ENCODE data around the gene SCTR.

The SCTR gene

GRCh38 chr2:119475225-119475856, 48.9 kb downstream of the SCTR start:
- no peak overlapping the region for H3K27ac ChIP-seq (ENCODE audit: insufficient read depth, low read depth, low read length, poor library complexity, severe bottlenecking)
- no peak overlapping the region for H3K4me3 ChIP-seq (ENCODE audit: insufficient read depth, low read depth, low read length)
- no peaks in the 10 kb centered on the region for H3K9me3 ChIP-seq (ENCODE audit: control insufficient read depth, low read length)
- no peaks in the 10 kb centered on the region for H3K27me3 ChIP-seq (ENCODE audit: control insufficient read depth, insufficient read depth, low read length, poor library complexity, severe bottlenecking)
- WGBS, 2 experiments: 66 to 71% methylated on average over 9 of the region's 9 CpGs
- H3K36me3 ChIP-seq (ENCODE audit: control insufficient read depth, insufficient read depth, low read length): no peaks in the 10 kb centered on the region
- H3K4me1 ChIP-seq (ENCODE audit: control insufficient read depth, insufficient read depth, low read length): peaks cover 15% of the 10 kb centered on the region

- 85 to 86% methylated on average over 17 of the region's 17 CpGs for WGBS, 2 experiments
- no peak overlapping the region for H3K27ac ChIP-seq (ENCODE audit: insufficient read depth, low read depth, low read length, poor library complexity, severe bottlenecking)
- H3K4me1 ChIP-seq (ENCODE audit: control insufficient read depth, insufficient read depth, low read length): peaks cover 15% of the 10 kb centered on the region
- no peaks in the 10 kb centered on the region for H3K9me3 ChIP-seq (ENCODE audit: control insufficient read depth, low read length)
- H3K27me3 ChIP-seq (ENCODE audit: control insufficient read depth, insufficient read depth, low read length, poor library complexity, severe bottlenecking): no peaks in the 10 kb centered on the region
- no peaks in the 10 kb centered on the region for H3K36me3 ChIP-seq (ENCODE audit: control insufficient read depth, insufficient read depth, low read length)
- no peak overlapping the region for H3K4me3 ChIP-seq (ENCODE audit: insufficient read depth, low read depth, low read length)
Observed at GRCh38 chr2:119474371-119475224, 49.7 kb downstream of the SCTR start.

DNA sequence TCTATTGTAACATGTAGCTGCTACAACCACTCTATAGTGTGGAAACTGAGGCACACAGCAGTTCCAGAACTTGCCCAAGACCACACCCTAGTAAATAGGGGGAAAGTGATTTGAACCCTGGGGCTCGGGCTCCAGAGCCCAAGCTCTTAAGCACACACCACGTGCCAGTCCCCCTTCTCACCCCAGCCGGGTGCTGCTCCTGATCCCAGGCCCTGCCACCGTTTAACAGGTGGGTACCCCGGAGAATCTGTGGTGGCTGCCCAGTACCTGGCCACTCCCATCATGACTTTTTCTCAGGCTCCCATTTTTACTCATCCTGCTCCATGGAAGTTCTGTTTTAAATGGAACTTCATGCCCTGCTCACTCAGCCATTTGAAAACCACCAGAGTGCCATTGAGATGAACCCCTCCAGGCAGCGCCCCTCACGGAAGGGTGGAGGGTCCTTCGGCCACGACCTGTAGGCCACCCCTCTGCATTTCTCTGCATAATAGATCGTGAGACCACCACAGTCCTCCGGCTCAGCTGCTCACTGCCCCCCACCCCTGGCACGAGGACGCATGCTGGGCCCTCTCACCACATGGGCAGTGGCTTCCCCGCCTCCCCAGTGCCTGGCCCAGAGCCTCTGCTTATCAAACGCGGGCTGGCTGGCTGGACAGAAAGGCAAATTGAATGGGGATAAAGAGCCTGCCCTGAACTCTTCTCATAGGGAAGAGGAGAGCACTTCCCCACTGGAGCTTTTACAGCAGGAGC, 50.5 kb downstream of the SCTR start:
- WGBS, 2 experiments: 82 to 84% methylated on average over 16 of the region's 16 CpGs

DNA sequence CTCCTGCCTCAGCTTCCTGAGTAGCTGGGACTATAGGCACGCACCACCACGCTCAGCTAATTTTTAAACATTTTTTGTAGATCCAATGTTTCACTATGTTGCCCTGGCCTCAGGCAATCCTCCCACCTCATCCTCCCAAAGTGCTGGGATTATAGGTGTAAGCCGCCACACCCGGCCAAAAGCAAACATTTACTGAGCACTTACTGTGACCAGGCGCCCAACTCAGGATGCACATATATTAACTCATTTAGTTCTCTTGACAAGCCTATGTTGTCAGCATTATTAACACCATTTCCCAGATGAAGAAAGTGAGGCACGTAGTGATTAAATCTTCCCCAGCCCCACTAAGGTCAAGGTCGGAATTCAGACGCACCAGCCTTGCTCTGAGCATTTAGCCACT, 51.5 kb downstream of the SCTR start:
- H3K9me3 ChIP-seq (ENCODE audit: control insufficient read depth, low read length): no peaks in the 10 kb centered on the region
- H3K36me3 ChIP-seq (ENCODE audit: control insufficient read depth, insufficient read depth, low read length): no peaks in the 10 kb centered on the region
- H3K27me3 ChIP-seq (ENCODE audit: control insufficient read depth, insufficient read depth, low read length, poor library complexity, severe bottlenecking): no peaks in the 10 kb centered on the region
- 89 to 92% methylated on average over 8 of the region's 8 CpGs for WGBS, 2 experiments
- no peak overlapping the region for H3K4me3 ChIP-seq (ENCODE audit: insufficient read depth, low read depth, low read length)
- peaks cover 15% of the 10 kb centered on the region for H3K4me1 ChIP-seq (ENCODE audit: control insufficient read depth, insufficient read depth, low read length)
- no peak overlapping the region for H3K27ac ChIP-seq (ENCODE audit: insufficient read depth, low read depth, low read length, poor library complexity, severe bottlenecking)

More for the DNA sequence above, 50.5 kb downstream of the SCTR start:
- Histone ChIP-seq H3K9me3 (ENCODE audit: control insufficient read depth, low read length) (no peaks in the 10 kb centered on the region), H3K4me3 (ENCODE audit: insufficient read depth, low read depth, low read length) (no peak overlapping the region), H3K27me3 (ENCODE audit: control insufficient read depth, insufficient read depth, low read length, poor library complexity, severe bottlenecking) (no peaks in the 10 kb centered on the region), H3K27ac (ENCODE audit: insufficient read depth, low read depth, low read length, poor library complexity, severe bottlenecking) (no peak overlapping the region), H3K4me1 (ENCODE audit: control insufficient read depth, insufficient read depth, low read length) (peaks cover 15% of the 10 kb centered on the region), H3K36me3 (ENCODE audit: control insufficient read depth, insufficient read depth, low read length) (no peaks in the 10 kb centered on the region)

DNA sequence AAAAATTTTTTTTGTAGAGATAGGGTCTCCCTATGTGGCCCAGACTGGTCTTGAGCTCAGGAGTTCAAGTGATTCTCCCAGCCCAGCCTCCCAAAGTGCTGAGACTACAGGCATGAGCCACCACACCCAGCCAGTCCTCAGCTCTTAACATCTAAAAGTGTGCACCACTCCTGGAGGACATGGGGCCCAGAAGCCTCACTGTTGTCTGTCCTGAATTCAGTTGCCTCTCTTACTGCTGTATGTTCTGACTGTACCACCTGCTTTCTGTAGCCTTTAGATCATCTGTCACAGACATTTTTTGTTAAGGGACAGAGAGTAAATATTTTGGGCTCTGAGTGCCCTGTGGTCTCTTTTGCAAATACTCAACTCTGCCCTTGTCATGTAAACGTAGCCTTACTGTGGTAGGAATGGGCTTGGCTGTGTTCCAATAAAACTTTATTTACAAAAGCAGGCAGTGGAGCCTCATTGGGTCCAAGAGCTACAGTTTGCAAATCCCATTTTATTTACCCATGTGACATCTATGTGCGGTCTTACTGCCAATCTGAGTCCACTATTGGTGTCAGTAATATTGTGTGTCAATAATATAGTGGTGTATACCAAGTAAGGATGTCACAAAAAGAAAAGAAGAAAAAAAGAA, 54.5 kb downstream of the SCTR start:
- Histone ChIP-seq H3K36me3 (ENCODE audit: control insufficient read depth, insufficient read depth, low read length) (no peaks in the 10 kb centered on the region), H3K4me1 (ENCODE audit: control insufficient read depth, insufficient read depth, low read length) (peaks cover 4% of the 10 kb centered on the region), H3K27me3 (ENCODE audit: control insufficient read depth, insufficient read depth, low read length, poor library complexity, severe bottlenecking) (no peaks in the 10 kb centered on the region), H3K27ac (ENCODE audit: insufficient read depth, low read depth, low read length, poor library complexity, severe bottlenecking) (no peak overlapping the region), H3K4me3 (ENCODE audit: insufficient read depth, low read depth, low read length) (no peak overlapping the region), H3K9me3 (ENCODE audit: control insufficient read depth, low read length) (no peaks in the 10 kb centered on the region)
- 47 to 58% methylated on average over 2 of the region's 2 CpGs for WGBS, 2 experiments

GRCh38 chr2:119469131-119469530, 55.2 kb downstream of the SCTR start:
- no peaks in the 10 kb centered on the region for H3K9me3 ChIP-seq (ENCODE audit: control insufficient read depth, low read length)
- WGBS, 2 experiments: 85 to 88% methylated on average over 6 of the region's 6 CpGs
- no peaks in the 10 kb centered on the region for H3K36me3 ChIP-seq (ENCODE audit: control insufficient read depth, insufficient read depth, low read length)
- no peaks in the 10 kb centered on the region for H3K27me3 ChIP-seq (ENCODE audit: control insufficient read depth, insufficient read depth, low read length, poor library complexity, severe bottlenecking)
- no peak overlapping the region for H3K27ac ChIP-seq (ENCODE audit: insufficient read depth, low read depth, low read length, poor library complexity, severe bottlenecking)
- H3K4me1 ChIP-seq (ENCODE audit: control insufficient read depth, insufficient read depth, low read length): peaks cover 1% of the 10 kb centered on the region
- no peak overlapping the region for H3K4me3 ChIP-seq (ENCODE audit: insufficient read depth, low read depth, low read length)

DNA sequence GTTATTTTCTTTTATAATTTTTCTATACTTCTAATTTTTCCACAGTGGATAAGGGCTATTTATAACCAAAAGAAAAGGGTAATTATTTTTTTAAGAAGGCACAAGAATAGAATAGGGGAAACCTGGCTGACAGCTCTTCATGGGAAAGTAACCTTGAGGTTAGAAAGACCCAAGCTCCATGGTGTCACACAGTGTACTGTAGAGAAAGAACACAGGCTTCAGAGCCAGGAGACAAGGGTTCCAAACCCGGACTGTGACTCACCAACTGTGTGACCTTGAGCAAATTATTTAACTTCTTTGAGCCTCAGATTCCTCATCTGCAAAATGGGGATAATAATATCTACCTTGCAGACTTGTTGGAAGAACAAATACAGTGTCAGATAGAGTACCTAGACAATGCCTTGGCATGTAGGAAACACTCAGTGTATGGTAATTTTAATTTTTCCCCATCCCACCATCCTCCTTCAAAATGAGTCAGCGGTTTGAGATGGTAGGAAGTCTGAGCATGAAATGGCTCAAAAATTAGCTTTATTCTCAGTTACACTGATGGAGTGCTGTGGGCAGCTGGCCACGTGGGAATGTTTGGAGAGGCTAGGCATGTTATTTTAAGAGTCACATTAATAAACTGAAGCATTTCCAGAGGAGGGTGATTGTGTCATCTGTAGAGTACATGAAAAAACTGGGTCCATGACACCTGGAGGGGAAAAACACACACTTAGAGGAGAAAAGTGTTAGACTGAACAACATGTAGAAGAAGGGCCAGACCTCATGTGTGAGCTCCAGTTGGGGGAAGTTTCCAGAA, 55.9 kb downstream of the SCTR start:
- no peak overlapping the region for H3K27ac ChIP-seq (ENCODE audit: insufficient read depth, low read depth, low read length, poor library complexity, severe bottlenecking)
- H3K36me3 ChIP-seq (ENCODE audit: control insufficient read depth, insufficient read depth, low read length): no peaks in the 10 kb centered on the region
- no peaks in the 10 kb centered on the region for H3K27me3 ChIP-seq (ENCODE audit: control insufficient read depth, insufficient read depth, low read length, poor library complexity, severe bottlenecking)
- no peaks in the 10 kb centered on the region for H3K9me3 ChIP-seq (ENCODE audit: control insufficient read depth, low read length)
- H3K4me3 ChIP-seq (ENCODE audit: insufficient read depth, low read depth, low read length): no peak overlapping the region
- 82 to 94% methylated on average over 3 of the region's 3 CpGs for WGBS, 2 experiments
- no peaks in the 10 kb centered on the region for H3K4me1 ChIP-seq (ENCODE audit: control insufficient read depth, insufficient read depth, low read length)

DNA sequence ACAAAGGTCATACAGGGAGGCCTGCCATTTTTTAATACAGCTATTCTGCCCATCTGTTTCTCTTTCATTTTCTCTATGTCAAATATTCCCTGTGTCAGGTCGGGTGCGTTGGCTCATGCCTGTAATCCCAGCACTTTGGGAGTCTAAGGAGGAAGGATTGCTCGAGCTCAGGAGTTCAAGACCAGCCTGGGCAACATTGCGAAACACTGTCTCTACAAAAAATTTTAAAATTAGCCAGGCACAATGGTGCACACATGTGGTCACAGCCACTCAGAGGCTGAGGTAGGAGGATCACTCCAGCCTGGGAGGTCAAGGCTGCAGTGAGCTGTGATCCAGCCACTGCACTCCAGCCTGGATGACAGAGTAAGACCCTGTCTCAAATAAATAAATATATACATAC, 57.9 kb downstream of the SCTR start:
- H3K27me3 ChIP-seq (ENCODE audit: control insufficient read depth, insufficient read depth, low read length, poor library complexity, severe bottlenecking): no peaks in the 10 kb centered on the region
- whole genome bisulfite sequencing, 2 experiments: 90 to 92% methylated on average over 4 of the region's 4 CpGs
- H3K4me3 ChIP-seq (ENCODE audit: insufficient read depth, low read depth, low read length): no peak overlapping the region
- H3K36me3 ChIP-seq (ENCODE audit: control insufficient read depth, insufficient read depth, low read length): no peaks in the 10 kb centered on the region
- no peaks in the 10 kb centered on the region for H3K9me3 ChIP-seq (ENCODE audit: control insufficient read depth, low read length)
- no peaks in the 10 kb centered on the region for H3K4me1 ChIP-seq (ENCODE audit: control insufficient read depth, insufficient read depth, low read length)
- H3K27ac ChIP-seq (ENCODE audit: insufficient read depth, low read depth, low read length, poor library complexity, severe bottlenecking): no peak overlapping the region

DNA sequence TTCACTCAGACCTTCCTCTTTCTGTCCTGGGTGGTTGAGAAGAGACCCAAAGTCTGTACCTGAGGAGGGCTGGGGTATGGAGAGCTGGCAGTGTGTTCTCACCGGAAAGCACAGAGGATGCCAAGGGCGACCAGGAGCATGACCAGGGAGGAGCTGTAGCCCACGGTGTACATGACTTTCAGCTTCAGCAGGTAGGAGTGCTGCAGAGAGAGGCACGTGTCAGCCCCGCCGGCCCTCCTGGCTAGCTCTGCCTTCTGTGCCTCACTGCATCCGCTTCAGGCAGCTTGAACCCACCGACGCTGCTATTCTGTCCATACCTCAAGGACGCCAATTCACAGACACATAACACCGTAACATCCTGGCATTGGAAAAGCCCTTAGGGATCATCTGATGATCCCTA, 58.6 kb downstream of the SCTR start:
- Histone ChIP-seq H3K27ac (ENCODE audit: insufficient read depth, low read depth, low read length, poor library complexity, severe bottlenecking) (no peak overlapping the region), H3K9me3 (ENCODE audit: control insufficient read depth, low read length) (no peaks in the 10 kb centered on the region), H3K27me3 (ENCODE audit: control insufficient read depth, insufficient read depth, low read length, poor library complexity, severe bottlenecking) (no peaks in the 10 kb centered on the region), H3K4me3 (ENCODE audit: insufficient read depth, low read depth, low read length) (no peak overlapping the region), H3K4me1 (ENCODE audit: control insufficient read depth, insufficient read depth, low read length) (no peaks in the 10 kb centered on the region), H3K36me3 (ENCODE audit: control insufficient read depth, insufficient read depth, low read length) (no peaks in the 10 kb centered on the region)
- 91 to 95% methylated on average over 11 of the region's 11 CpGs for WGBS, 2 experiments
